ENCODE data around the gene SLC22A23.

Gene SLC22A23

GRCh38 chr6:3331971-3332370 is 124.9 kb downstream of the SLC22A23 start:
- no peak for DNase-seq (ENCODE audit: low read depth)

- no peak for DNase-seq (ENCODE audit: low read depth)
Observed at GRCh38 chr6:3331494-3331893, 125.4 kb downstream of the SLC22A23 start.

GRCh38 chr6:3330199-3330598 is 126.7 kb downstream of the SLC22A23 start:
- DNase-seq (ENCODE audit: low read depth), result no peak

GRCh38 chr6:3329393-3330051 is 127.3 kb downstream of the SLC22A23 start:
- no peak for DNase-seq (ENCODE audit: low read depth)

GRCh38 chr6:3328796-3329195 is 128.1 kb downstream of the SLC22A23 start:
- DNase-seq (ENCODE audit: low read depth), result no peak

GRCh38 chr6:3328145-3328544 is 128.7 kb downstream of the SLC22A23 start:
- DNase-seq (ENCODE audit: low read depth), result no peak

- DNase-seq (ENCODE audit: low read depth), result no peak
Observed at GRCh38 chr6:3327403-3327802, 129.4 kb downstream of the SLC22A23 start.

GRCh38 chr6:3326981-3327380 is 129.9 kb downstream of the SLC22A23 start:
- no peak for DNase-seq (ENCODE audit: low read depth)

- DNase-seq (ENCODE audit: low read depth), result no peak
Observed at GRCh38 chr6:3326184-3326971, 130.5 kb downstream of the SLC22A23 start.

DNA sequence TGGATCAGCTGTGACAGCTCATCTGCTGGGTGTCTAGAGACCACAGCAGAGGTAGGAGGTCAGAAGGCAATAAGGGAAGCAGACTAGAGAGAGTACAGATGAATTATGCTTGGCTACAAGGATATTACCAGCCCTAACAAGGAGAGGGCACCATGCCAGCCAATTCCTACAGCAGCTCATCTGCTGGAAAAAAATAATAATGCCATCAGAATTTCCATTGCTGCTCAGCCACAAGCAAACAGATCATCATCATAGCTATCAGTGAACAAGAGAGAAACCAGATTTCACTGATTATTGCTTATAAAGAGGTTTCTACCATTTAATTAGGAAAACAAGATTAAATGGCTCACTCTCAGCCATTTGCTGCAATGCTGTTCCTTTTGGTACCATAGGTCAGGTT is 131.6 kb downstream of the SLC22A23 start:
- no peak for DNase-seq (ENCODE audit: low read depth)

DNA sequence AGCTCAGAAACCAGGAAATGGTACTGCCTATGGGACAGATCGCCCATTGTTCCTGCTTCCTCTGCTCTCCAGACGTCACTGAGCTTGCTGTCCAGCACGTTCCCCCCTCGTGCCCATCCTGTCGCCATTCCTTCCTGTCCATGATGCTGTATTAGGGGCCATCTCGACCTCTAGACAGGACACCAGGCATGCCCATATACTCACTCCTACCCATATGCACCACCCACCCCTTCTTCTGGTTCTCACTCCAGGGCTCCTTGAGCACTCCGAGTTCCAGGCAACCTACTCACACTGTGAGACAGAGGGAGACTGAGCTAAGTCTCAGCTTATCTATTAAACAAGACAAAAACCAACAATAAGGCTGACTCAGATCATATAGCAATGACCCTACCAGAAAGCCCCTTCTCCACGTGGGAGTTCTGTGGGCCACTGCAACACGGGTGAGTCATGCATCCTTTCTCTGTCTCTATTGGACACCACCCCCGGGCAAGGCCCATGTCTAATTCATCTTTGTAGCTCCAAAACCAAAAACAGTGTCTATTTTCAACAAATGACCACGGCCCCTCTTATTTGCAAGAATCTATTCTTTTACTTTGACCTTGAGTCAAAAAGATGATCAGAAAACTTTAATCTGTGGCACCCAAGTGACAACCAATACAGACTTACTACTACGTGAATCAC is 132.4 kb downstream of the SLC22A23 start:
- peak; percentile 27 for DNase-seq (ENCODE audit: low read depth)

- no peak for DNase-seq (ENCODE audit: low read depth)
Observed at GRCh38 chr6:3323696-3324261, 133.1 kb downstream of the SLC22A23 start.

GRCh38 chr6:3323148-3323547 is 133.7 kb downstream of the SLC22A23 start:
- no peak for DNase-seq (ENCODE audit: low read depth)

GRCh38 chr6:3322366-3322890 is 134.4 kb downstream of the SLC22A23 start:
- no peak for DNase-seq (ENCODE audit: low read depth)

DNA sequence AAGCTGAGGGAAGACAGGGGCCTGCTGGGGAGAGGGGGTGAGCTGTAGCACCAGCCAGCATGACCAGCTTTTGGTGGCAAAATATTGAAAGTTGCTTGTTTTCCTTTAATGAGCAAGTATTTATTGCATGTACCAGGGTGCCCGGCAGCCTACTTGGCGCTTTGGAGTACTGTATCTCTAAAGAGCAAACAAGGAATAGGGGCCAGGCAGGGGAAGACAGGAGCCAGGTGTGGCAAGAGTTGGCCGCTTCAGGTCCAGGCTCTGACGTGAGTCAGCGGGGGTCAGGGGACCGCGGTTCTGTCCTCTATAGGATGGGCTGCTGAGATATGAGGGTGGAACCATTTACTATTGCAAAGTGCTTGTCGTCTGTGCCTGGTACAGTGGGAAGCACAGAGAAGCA is 135.0 kb downstream of the SLC22A23 start:
- no peak for DNase-seq (ENCODE audit: low read depth)

GRCh38 chr6:3321042-3321441 is 135.8 kb downstream of the SLC22A23 start:
- no peak for DNase-seq (ENCODE audit: low read depth)

- no peak for DNase-seq (ENCODE audit: low read depth)
Observed at GRCh38 chr6:3320238-3320811, 136.5 kb downstream of the SLC22A23 start.

DNA sequence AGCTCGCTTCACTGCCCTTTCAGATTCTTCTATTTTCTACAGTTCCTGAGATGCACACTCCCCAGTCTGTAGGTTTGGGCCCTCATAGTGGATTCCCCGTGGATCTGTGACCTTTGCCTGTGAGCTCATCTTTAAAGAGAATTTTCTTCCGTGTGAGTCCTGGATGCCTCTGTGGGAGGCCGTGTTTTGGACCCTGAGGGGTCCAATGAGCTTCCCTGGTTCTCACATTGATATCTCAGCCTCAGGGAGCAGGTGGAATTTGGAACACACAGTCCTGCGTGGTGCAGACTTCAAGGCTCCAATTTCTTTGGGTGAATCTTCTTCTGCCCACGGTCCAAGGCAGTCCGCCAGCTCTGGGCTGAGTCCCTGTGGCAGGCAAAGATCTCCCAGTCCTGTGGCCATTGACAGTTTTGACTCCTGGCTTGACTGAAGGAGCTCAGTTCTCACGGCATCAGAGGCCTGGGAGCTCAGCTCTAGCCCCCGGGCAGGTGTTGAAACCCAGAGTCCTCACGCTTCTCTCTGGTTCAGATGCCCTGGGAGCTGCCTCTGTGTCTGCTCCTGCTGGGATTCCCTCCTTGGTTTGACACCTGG is 137.1 kb downstream of the SLC22A23 start:
- DNase-seq (ENCODE audit: low read depth), result no peak

DNA sequence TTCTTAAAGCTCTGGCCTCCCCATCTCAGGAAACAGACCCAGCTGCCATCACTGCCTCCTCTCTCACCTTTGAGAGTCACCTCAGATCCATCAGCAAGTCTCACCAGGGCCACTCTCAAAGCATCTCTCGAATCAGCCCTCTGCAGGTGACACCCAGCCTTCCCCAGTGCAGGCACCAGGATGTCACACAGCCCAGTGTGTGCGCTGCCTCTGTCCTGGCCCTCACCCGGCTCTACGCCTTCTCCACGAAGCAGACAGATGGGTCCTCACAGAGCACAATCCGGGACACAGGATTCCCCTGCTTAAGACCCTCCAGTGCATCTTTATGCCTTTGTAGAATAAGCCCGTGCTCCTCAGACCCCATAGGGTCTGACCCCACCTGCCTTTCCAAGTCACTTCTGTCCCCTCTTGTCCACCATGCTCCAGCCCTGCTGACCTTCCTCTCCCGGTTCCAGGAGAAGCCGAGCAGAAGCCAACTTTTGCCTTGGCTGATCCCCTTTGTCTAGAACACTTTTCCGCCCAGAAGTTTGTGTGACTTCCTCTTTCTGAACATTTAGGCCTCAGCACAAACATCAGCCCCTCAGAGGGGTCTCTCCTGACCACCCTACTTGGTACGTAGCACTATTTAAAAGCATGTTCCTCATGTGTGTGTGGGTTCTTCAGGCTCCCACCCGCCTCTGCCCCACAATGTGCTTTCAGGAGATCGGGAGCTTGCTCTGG is 137.9 kb downstream of the SLC22A23 start:
- no peak for DNase-seq (ENCODE audit: low read depth)

DNA sequence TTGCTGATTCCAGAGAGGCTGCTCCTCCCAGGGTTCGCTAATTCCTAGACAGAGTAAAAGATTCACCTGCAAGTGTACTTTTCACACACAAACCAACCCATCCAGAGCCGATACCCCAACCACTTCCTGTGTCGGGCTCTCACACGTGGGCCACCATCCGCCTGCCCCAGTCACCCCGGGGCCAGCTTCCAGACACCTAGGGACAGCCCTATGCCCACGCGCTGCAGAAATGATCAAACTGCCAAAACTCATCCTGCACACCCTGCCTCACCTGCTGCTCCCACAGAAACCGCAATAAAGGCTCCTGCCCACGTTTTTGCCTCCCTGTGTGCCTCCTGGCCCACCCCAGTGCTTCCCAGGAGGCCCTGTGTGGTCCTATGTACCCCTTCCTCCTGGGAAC is 138.6 kb downstream of the SLC22A23 start:
- peak; percentile 60 for DNase-seq (ENCODE audit: low read depth)

- no peak for DNase-seq (ENCODE audit: low read depth)
Observed at GRCh38 chr6:3317741-3318211, 139.1 kb downstream of the SLC22A23 start.
